Activated CD8-positive, alpha-beta T cell treated with anti-CD3 and anti-CD28 coated beads, Interleukin-2, amount 10 ng/mL, durations not matched to agents 7 days and 5 days (primary cell): ENCODE measurements around the gene HOMEZ. TPM values are rescaled to one million over a fixed set of nuclear protein-coding genes. Genes with fewer than 3 reads are reported as not detected.

Source experiments
- ATAC-seq: fragments of 150-1000 bp; cut with Tn5 transposase; one replicate; pipeline ENCODE4 v1.10.0; 2021; ENCODE audit warnings: moderate library complexity
- CTCF ChIA-PET: fragments of 350-600 bp; sonication (Branson Sonifier 250); formaldehyde crosslinking; loops from one replicate; lab custom pipeline; 2021; ENCODE audit warnings: antibody characterized with exemption; lab: Charles Lee
- POLR2A ChIA-PET: fragments of 350-600 bp; sonication (Branson Sonifier 250); formaldehyde crosslinking; loops from one replicate; lab custom pipeline; 2021; ENCODE audit warnings: antibody characterized with exemption; lab: Charles Lee
- DNase-seq: peaks from one replicate; pipeline ENCODE4 v3.0.0-alpha.2; 2020
- H3K27ac Mint-ChIP-seq: one replicate; pipeline ENCODE4 v1.8.0; 2021; ENCODE audit warnings: mild to moderate bottlenecking, mixed read lengths
- H3K27me3 Mint-ChIP-seq: one replicate; pipeline ENCODE4 v1.8.0; 2021; ENCODE audit warnings: low read depth, mixed read lengths
- H3K36me3 Mint-ChIP-seq: one replicate; pipeline ENCODE4 v1.8.0; 2021; ENCODE audit warnings: low read depth, mixed read lengths
- H3K4me1 Mint-ChIP-seq: one replicate; pipeline ENCODE4 v1.8.0; 2021; ENCODE audit warnings: low read depth, mixed read lengths
- H3K4me3 Mint-ChIP-seq: one replicate; pipeline ENCODE4 v1.8.0; 2021; ENCODE audit warnings: mild to moderate bottlenecking, mixed read lengths
- H3K9me3 Mint-ChIP-seq: one replicate; pipeline ENCODE4 v1.8.0; 2022; ENCODE audit warnings: mixed read lengths; ENCODE audit not compliant: insufficient read depth
- total RNA-seq, 2 experiments: library from RNA; stranded (reverse); gene quantifications; one replicate each; pipeline ENCODE4 v1.2.3, GENCODE V29; 2021

Gene HOMEZ
- total RNA-seq, 2 experiments from 2014 or later: 7.8 to 9.2 TPM

DNA sequence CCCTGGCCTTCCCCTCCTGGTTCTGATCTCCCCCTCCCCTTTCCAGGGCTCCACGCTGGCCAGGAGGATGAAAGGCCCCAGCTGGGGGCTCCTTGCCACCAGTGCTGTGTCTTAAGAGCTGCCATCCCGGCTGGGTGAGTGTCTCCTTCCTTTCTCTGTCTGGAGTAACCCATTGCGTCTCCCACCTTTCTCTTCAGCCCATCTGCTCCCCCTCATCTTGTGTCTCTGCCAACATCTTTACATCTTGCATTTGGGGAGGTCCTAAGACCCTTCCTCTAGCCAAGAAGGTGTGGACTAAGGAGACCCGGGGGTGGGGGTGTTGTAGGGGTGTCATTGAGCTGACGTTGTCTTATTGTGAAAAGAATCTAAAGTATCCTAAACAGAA, 21.2 kb upstream of the HOMEZ start:
- no peak for DNase-seq
- peak overlapping the region; percentile 63 for H3K4me3 Mint-ChIP-seq

DNA sequence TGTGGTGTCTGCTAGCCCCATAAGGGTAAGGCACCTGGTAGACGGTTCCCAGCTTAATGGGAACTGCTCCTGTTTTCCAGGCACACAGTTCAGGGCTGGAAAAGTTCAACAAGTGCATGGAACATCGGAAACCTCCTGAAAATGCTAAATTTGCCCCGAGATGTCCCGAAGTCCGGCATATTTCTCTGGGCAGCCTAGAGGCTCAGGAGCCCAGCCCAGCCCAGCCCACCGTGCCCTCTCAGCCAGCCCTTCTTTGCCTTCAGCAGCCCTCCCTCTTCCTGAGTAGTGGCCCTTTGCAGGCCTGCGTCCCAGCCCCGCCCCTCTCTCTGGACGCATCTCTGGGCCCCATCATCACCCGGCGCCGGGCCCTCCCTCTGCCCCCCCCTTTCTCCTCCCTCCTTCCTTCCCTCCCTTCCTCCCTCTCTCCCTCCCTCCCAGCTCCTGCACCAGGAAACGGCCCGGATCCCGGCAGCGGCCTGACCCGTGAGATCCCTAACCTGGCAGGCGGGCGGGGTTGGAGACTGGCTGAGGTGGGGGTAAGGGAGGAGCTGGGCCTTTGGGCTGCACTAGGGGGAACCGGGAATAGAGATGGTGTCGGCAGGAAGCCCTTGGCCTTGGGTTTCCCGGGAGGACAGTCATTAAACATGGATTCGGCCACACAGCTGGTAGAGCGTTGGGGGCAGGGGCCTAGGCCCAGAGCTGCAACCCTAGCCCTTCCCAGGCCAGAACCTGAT, 20.6 kb upstream of the HOMEZ start, which contains the start of gene BCL2L2:
Gene BCL2L2, plus strand, starts transcription at position 422 of the 734 bp plus-strand sequence. CDS start 935 bp downstream, outside the sequence.
- H3K36me3 Mint-ChIP-seq: peaks cover 2% of the 10 kb centered on the region
- DNase-seq: peak; percentile 58
- ChIA-PET CTCF (interaction anchor here (0.6 to 1.6 kb wide), 5 partner anchors 14 to 230 kb away, joined by 3 to 5 read pairs (median 3); partner anchors contain the start of gene PABPN1), POLR2A (interaction anchor here (1.1 to 1.5 kb wide), 2 partner anchors 14 to 15 kb away, joined by 4 to 5 read pairs; partner anchors contain the start of gene PABPN1)
- H3K27me3 Mint-ChIP-seq: peaks cover 25% of the 10 kb centered on the region
- H3K4me1 Mint-ChIP-seq: peaks cover 28% of the 10 kb centered on the region
- peak within 1 kb of the TSS; percentile 25 for H3K27ac Mint-ChIP-seq
- H3K4me3 Mint-ChIP-seq: peak within 1 kb of the TSS; percentile 63
- ATAC-seq: no peak
- no peaks in the 10 kb centered on the region for H3K9me3 Mint-ChIP-seq

More for the DNA sequence above, 21.2 kb upstream of the HOMEZ start:
- Mint-ChIP-seq H3K9me3 (no peaks in the 10 kb centered on the region), H3K27ac (no peak overlapping the region), H3K36me3 (no peaks in the 10 kb centered on the region), H3K4me1 (peaks cover 28% of the 10 kb centered on the region), H3K27me3 (peaks cover 27% of the 10 kb centered on the region)
- POLR2A ChIA-PET: interaction anchor here (3.1 kb wide), 1 partner anchor 14 kb away, joined by 20 read pairs; the partner anchor contains the start of gene PABPN1
- no peak for ATAC-seq
- CTCF ChIA-PET: interaction anchor here (0.6 to 1.6 kb wide), 5 partner anchors 12 to 231 kb away, joined by 3 to 5 read pairs (median 3); partner anchors contain the start of gene PABPN1

- Mint-ChIP-seq H3K9me3 (no peaks in the 10 kb centered on the region), H3K36me3 (peaks cover 14% of the 10 kb centered on the region), H3K27me3 (peaks cover 15% of the 10 kb centered on the region), H3K4me1 (peaks cover 37% of the 10 kb centered on the region), H3K4me3 (peak within 1 kb of the TSS; percentile 94), H3K27ac (peak within 1 kb of the TSS; percentile 99)
- ChIA-PET CTCF (interaction anchor here (0.7 to 6.9 kb wide), 10 partner anchors 10 to 234 kb away, joined by 3 to 75 read pairs (median 6); partner anchors contain the start of genes ACIN1, C14orf119, HOMEZ and PABPN1), POLR2A (interaction anchor here (0.5 to 4.6 kb wide), 12 partner anchors 8 to 1832 kb away, joined by 3 to 115 read pairs (median 4); partner anchors contain the start of genes ACIN1, C14orf119, HOMEZ and PABPN1)
- ATAC-seq (peak; percentile 48), DNase-seq (peak; percentile 90)
These were observed 16.6 kb upstream of the HOMEZ start, which contains the start of gene PPP1R3E for GRCh38 chr14:23302290-23303225. Gene PPP1R3E (minus strand): TSS chr14:23302859. CDS start chr14:23302576, 283 bp downstream.

DNA sequence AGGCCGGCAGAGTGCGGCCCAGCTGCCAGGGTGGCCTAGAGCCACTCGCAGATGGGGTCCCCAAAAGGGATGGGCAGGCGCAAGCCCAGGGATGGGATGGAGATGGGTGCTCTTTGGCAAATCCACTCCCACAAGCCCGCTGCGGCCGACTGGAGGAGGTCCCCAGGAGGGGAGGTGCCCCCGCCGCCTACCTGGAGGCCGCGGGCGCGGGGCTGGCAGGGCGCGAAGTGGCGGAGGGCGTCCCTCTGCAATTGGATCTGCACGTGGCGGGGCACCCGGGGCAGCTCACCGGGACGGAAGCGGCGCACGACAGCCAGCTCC, 16.0 kb upstream of the HOMEZ start:
- H3K27me3 Mint-ChIP-seq: peaks cover 11% of the 10 kb centered on the region
- peak overlapping the region; percentile 89 for H3K4me3 Mint-ChIP-seq
- CTCF ChIA-PET: interaction anchor here (0.7 to 6.9 kb wide), 11 partner anchors 9 to 233 kb away, joined by 3 to 75 read pairs (median 7); partner anchors contain the start of genes ACIN1, C14orf119, HOMEZ and PABPN1
- ATAC-seq (peak; percentile 34), DNase-seq (no peak)
- peaks cover 33% of the 10 kb centered on the region for H3K4me1 Mint-ChIP-seq
- peak overlapping the region; percentile 99 for H3K27ac Mint-ChIP-seq
- POLR2A ChIA-PET: interaction anchor here (0.6 to 4.6 kb wide), 10 partner anchors 9 to 264 kb away, joined by 3 to 115 read pairs (median 6); partner anchors contain the start of genes ACIN1, C14orf119, HOMEZ and PABPN1
- no peaks in the 10 kb centered on the region for H3K9me3 Mint-ChIP-seq
- H3K36me3 Mint-ChIP-seq: peaks cover 20% of the 10 kb centered on the region

DNA sequence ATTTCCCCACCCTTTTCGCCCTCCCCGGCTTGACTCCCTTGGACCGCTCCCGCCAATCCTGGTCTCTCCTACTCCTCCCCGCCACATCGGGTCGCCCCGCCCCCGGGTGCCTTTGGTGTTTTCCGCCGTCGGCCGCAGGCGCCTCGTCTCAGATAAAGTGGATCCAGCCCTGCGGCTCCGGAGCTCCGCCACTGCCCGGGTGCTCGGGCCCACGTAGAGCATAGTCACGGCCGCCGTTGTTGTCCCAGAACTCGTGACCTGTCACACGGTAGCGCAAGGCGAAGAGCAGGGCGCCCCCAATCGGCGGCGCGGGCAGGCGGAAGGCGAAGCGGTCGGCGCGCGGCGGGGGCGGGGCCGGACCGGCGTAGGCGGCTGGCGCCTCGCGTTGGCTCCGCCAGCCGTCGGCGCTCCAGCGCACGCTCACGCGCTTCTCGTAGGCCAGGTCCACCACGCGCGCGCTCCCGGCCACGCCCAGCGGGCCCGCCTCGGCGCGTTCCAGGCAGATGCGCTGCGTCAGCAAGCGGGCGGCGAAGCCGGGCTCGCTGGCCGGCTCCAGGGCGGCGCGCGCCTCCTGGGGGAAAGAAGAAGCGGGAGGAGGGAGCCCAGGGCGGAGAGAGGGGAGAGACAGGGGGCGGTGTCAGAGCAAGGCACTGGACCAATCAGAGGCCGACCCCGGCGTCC, 15.5 kb upstream of the HOMEZ start:
- DNase-seq: peak; percentile 97
- Mint-ChIP-seq H3K36me3 (peaks cover 25% of the 10 kb centered on the region), H3K27ac (peak overlapping the region; percentile 99), H3K4me1 (peaks cover 31% of the 10 kb centered on the region), H3K4me3 (peak overlapping the region; percentile 91), H3K9me3 (no peaks in the 10 kb centered on the region), H3K27me3 (peaks cover 11% of the 10 kb centered on the region)
- ATAC-seq: peak; percentile 86
- CTCF ChIA-PET: interaction anchor here (0.9 to 6.9 kb wide), 20 partner anchors 10 to 257 kb away, joined by 3 to 75 read pairs (median 6); partner anchors contain the start of genes ACIN1, C14orf119, HOMEZ and PABPN1
- POLR2A ChIA-PET: interaction anchor here (0.6 to 4.6 kb wide), 9 partner anchors 9 to 251 kb away, joined by 3 to 115 read pairs (median 5); partner anchors contain the start of genes ACIN1, C14orf119 and PABPN1

DNA sequence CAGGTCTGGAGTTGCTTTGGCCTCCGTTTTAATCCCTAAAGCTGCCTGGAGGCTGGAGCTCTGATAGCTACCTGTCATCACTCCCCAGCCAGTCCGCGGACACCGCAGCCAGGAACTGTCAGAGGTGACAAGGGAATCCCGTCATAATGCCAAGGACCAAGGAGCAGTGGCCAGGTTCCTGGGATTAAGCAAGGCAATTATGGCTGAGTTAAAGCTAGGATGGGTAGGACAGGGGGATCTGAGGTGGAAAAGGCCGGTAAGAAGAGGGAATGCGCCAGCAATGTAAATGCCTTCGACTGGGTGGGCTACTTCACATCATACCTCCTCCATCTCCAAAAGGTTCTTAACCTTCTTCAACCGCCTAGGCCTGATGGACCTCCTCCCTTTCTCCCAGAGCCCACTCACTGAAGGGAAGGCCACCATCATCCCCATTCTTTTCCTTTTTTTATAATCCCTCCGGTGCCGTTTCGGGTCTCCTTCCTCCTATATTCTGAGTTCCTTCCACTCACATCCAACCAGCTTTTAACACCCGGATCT, 14.8 kb upstream of the HOMEZ start:
- H3K36me3 Mint-ChIP-seq: peaks cover 28% of the 10 kb centered on the region
- peak overlapping the region; percentile 94 for H3K27ac Mint-ChIP-seq
- POLR2A ChIA-PET: interaction anchor here (1.1 to 4.6 kb wide), 4 partner anchors 9 to 19 kb away, joined by 3 to 115 read pairs (median 6); partner anchors contain the start of gene PABPN1
- H3K9me3 Mint-ChIP-seq: no peaks in the 10 kb centered on the region
- peaks cover 27% of the 10 kb centered on the region for H3K4me1 Mint-ChIP-seq
- peak; percentile 39 for DNase-seq
- peak overlapping the region; percentile 91 for H3K4me3 Mint-ChIP-seq
- ATAC-seq: no peak
- peaks cover 7% of the 10 kb centered on the region for H3K27me3 Mint-ChIP-seq
- CTCF ChIA-PET: interaction anchor here (0.7 to 6.9 kb wide), 21 partner anchors 9 to 257 kb away, joined by 3 to 75 read pairs (median 5); partner anchors contain the start of genes ACIN1, C14orf119, HOMEZ and PABPN1

DNA sequence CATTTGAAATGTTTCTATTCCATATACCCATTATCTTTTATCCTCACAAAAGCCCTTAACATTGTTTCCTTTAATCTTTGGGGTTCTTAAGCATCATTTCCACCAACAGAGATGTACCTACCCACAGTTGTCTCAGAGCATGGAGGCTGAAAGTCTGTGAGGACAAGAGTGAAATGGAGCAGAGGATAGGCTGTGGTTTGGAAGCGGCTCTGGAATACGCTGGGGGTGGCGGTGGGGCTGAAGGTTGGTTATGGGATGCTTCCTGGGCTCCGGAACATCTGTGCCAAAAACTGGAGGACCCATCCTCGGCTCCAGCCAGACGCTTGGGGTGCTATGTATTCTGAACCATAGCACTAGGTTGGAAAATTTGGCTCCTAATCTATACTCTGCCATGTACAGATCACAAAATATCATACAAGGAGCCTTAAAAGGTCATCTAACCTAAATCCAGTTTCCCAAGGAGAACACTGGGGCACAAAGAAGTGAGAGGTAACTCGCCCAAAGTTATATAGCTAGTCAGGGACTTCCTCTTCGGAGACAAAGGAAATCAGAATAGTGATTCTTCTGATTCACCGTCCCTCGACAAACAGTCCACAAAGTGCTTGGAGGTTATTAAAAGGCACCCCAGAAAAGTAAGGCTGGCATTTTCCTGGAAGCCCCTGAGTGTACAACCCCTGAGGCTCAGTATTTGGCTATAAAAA, 14.2 kb upstream of the HOMEZ start:
- Mint-ChIP-seq H3K27me3 (peaks cover 5% of the 10 kb centered on the region), H3K36me3 (peaks cover 28% of the 10 kb centered on the region), H3K9me3 (no peaks in the 10 kb centered on the region), H3K27ac (peak overlapping the region; percentile 94), H3K4me3 (peak overlapping the region; percentile 91), H3K4me1 (peaks cover 28% of the 10 kb centered on the region)
- ChIA-PET CTCF (interaction anchor here (0.7 to 6.9 kb wide), 16 partner anchors 10 to 258 kb away, joined by 3 to 75 read pairs (median 6); partner anchors contain the start of genes ACIN1, C14orf119, HOMEZ and PABPN1), POLR2A (interaction anchor here (1.1 to 4.6 kb wide), 4 partner anchors 8 to 20 kb away, joined by 3 to 115 read pairs (median 6); partner anchors contain the start of gene PABPN1)
- DNase-seq (no peak), ATAC-seq (no peak)

GRCh38 chr14:23299211-23299957, 13.5 kb upstream of the HOMEZ start:
- ChIA-PET POLR2A (no interaction called here), CTCF (interaction anchor here (1.1 to 6.9 kb wide), 3 partner anchors 23 to 179 kb away, joined by 3 to 75 read pairs (median 42); partner anchors contain the start of genes PABPN1 and SLC22A17)
- H3K27ac Mint-ChIP-seq: no peak overlapping the region
- no peak overlapping the region for H3K4me3 Mint-ChIP-seq
- H3K27me3 Mint-ChIP-seq: no peaks in the 10 kb centered on the region
- no peaks in the 10 kb centered on the region for H3K9me3 Mint-ChIP-seq
- H3K36me3 Mint-ChIP-seq: peaks cover 28% of the 10 kb centered on the region
- H3K4me1 Mint-ChIP-seq: peaks cover 36% of the 10 kb centered on the region
- DNase-seq (peak; percentile 32), ATAC-seq (no peak)
